K562 (cell line): ENCODE data around the gene GIPC3. TPM values are rescaled to one million over a fixed set of nuclear protein-coding genes. Genes with fewer than 3 reads are reported as not detected.
A peak's percentile ranks its signal among the peaks of the same experiment; 100 is the strongest.

Source experiments
- CREBBP ChIP-seq: IDR thresholded peaks from one replicate; pipeline ENCODE4 v1.6.1; 2012; ENCODE audit warnings: low read depth, mild to moderate bottlenecking, control low read depth, inconsistent platforms, low read length
- HIVEP1 ChIP-seq: fragments of 250-450 bp; sonication (Bioruptor Pico); IDR thresholded peaks from 2 replicates; pipeline ENCODE4 v1.4.0; 2020; ENCODE audit warnings: mild to moderate bottlenecking
- IFI16 ChIP-seq: fragments of 250-450 bp; sonication (Bioruptor Pico); IDR thresholded peaks from 2 replicates; pipeline ENCODE4 v2.1.2; 2022; ENCODE audit warnings: mild to moderate bottlenecking, inconsistent platforms
- ILK ChIP-seq: fragments of 450-650 bp; IDR thresholded peaks from 2 replicates; pipeline ENCODE4 v1.6.1; 2016; ENCODE audit warnings: missing genetic modification characterization, low read depth, mild to moderate bottlenecking, missing compliant biosample characterization, moderate library complexity, borderline replicate concordance
- MYBL2 ChIP-seq, 2 experiments: fragments of 450-650 bp in 1 of 2; sonication (generic) in 1 of 2; formaldehyde crosslinking in 1 of 2; IDR thresholded peaks; 2 replicates each; pipeline versions ENCODE4 v1.6.1 to v1.8.1; 2017 to 2022; ENCODE audit warnings: borderline replicate concordance in 1 of 2, inconsistent platforms in 1 of 2, low read depth in 1 of 2, mild to moderate bottlenecking in 1 of 2, missing genetic modification reagents in 1 of 2, moderate library complexity in 1 of 2
- PCBP1 ChIP-seq: fragments of 200-400 bp; formaldehyde crosslinking; IDR thresholded peaks from 2 replicates; pipeline ENCODE4 v1.6.1; 2018; ENCODE audit warnings: mild to moderate bottlenecking, low read depth, low read length; ENCODE audit not compliant: poor library complexity, severe bottlenecking
- PHF8 ChIP-seq: fragments of 200-600 bp; sonication (generic); IDR thresholded peaks from 2 replicates; pipeline ENCODE4 v1.6.1; 2012; ENCODE audit warnings: mixed run types, mild to moderate bottlenecking, inconsistent platforms, low read length, moderate library complexity, borderline replicate concordance
- POLR2AphosphoS2 ChIP-seq: IDR thresholded peaks from 2 replicates; pipeline ENCODE4 v1.6.1; 2012; ENCODE audit warnings: low read length, improper control_type of control experiment
- POU5F1 ChIP-seq: fragments of 150-350 bp; IDR thresholded peaks from 2 replicates; pipeline ENCODE4 v1.6.1; 2014; ENCODE audit warnings: borderline replicate concordance, low read length, low read depth, mild to moderate bottlenecking; ENCODE audit not compliant: partially characterized antibody
- PRPF4 ChIP-seq: fragments of 200-400 bp; formaldehyde crosslinking; IDR thresholded peaks from one replicate; pipeline ENCODE4 v1.6.1; 2017; ENCODE audit warnings: low read length, low read depth, mild to moderate bottlenecking; ENCODE audit not compliant: insufficient read depth, poor library complexity, severe bottlenecking
- RFX7 ChIP-seq: fragments of 250-450 bp; sonication (Bioruptor Pico); IDR thresholded peaks from 2 replicates; pipeline ENCODE4 v1.5.1; 2021; ENCODE audit warnings: mild to moderate bottlenecking
- RUNX1 ChIP-seq: sonication (generic); IDR thresholded peaks from 2 replicates; pipeline ENCODE4 v1.6.1; 2016; ENCODE audit warnings: antibody characterized with exemption, low read depth
- SETDB1 ChIP-seq: IDR thresholded peaks from one replicate; pipeline ENCODE4 v1.6.1; 2012; ENCODE audit warnings: low read length, control low read depth, inconsistent platforms
- SIN3A ChIP-seq, 2 experiments: fragments of 150-350 bp in 1 of 2; IDR thresholded peaks; 2 replicates each; pipeline ENCODE4 v1.6.1; 2011 to 2016; ENCODE audit warnings: borderline replicate concordance in 2 of 2, low read depth in 2 of 2, low read length in 2 of 2, mild to moderate bottlenecking in 2 of 2, moderate library complexity in 2 of 2; ENCODE audit not compliant: control insufficient read depth in 1 of 2
- SNAPC5 ChIP-seq: fragments of 250-450 bp; sonication (Bioruptor Pico); IDR thresholded peaks from 2 replicates; pipeline ENCODE4 v1.8.0; 2021; ENCODE audit warnings: moderate library complexity, mild to moderate bottlenecking, inconsistent platforms
- ZNF232 ChIP-seq: sonication (generic); formaldehyde crosslinking; IDR thresholded peaks from 2 replicates; pipeline ENCODE4 v1.8.0; 2022; ENCODE audit warnings: mild to moderate bottlenecking, missing genetic modification reagents
- ZNF507 ChIP-seq: conservative IDR thresholded peaks from 2 replicates; pipeline ENCODE4 v1.6.1; 2017; ENCODE audit warnings: missing genetic modification characterization, missing compliant biosample characterization
- polyA plus RNA-seq, 8 experiments: library from polyadenylated mRNA; depleted of rRNA in 4 of 8; stranded (reverse) in 5 of 8; unstranded in 3 of 8; fragments of >200 nt; fragmentation: Nextera tagmentation in 2 of 8; fragmentation: Illumina TruSeq in 1 of 8; extraction: Ambion mirVana in 2 of 8; extraction: Trizol in 1 of 8; gene quantifications; 2 replicates each; pipeline versions ENCODE4 v1.2.1 to v1.2.3, GENCODE V29; 2011 to 2014; ENCODE audit warnings: inconsistent platforms in 1 of 8, missing spikeins in 1 of 8
- total RNA-seq, 7 experiments: library from RNA; depleted of rRNA in 6 of 7; stranded (reverse); fragments of >200 nt in 6 of 7; fragmentation: Illumina TruSeq in 2 of 7; extraction: Trizol in 2 of 7; gene quantifications; 2 replicates each; pipeline versions ENCODE4 v1.2.1 to v1.2.3, GENCODE V29; 2011 to 2021; ENCODE audit warnings: low replicate concordance in 1 of 7
- TF ChIP-seq, protein P1 (sequence below): fragments of 450-650 bp; conservative IDR thresholded peaks from 2 replicates; pipeline ENCODE4 v1.6.1; 2016; ENCODE audit warnings: missing genetic modification characterization, low read depth, mild to moderate bottlenecking, control low read depth, missing compliant biosample characterization
- TF ChIP-seq, protein P2 (sequence below): fragments of 450-650 bp; IDR thresholded peaks from one replicate; pipeline ENCODE4 v1.6.1; 2018; ENCODE audit warnings: mild to moderate bottlenecking, moderate library complexity; ENCODE audit not compliant: partially characterized antibody
- TF ChIP-seq, protein P3 (sequence below): sonication (generic); formaldehyde crosslinking; IDR thresholded peaks from 2 replicates; pipeline ENCODE4 v1.8.1; 2023; ENCODE audit warnings: mild to moderate bottlenecking, missing genetic modification reagents

Gene GIPC3
- total and polyA plus RNA-seq, 9 of the 15 experiments (the other 6 are each of a cell fraction or from before 2014, with no cell fraction given): 0.03 to 3.6 (median 1.5) TPM; not detected in 1

GRCh38 chr19:3626473-3627350, 41.4 kb downstream of the GIPC3 start, which contains the start of gene CACTIN (continued):
- TF ChIP-seq, protein P1, sequence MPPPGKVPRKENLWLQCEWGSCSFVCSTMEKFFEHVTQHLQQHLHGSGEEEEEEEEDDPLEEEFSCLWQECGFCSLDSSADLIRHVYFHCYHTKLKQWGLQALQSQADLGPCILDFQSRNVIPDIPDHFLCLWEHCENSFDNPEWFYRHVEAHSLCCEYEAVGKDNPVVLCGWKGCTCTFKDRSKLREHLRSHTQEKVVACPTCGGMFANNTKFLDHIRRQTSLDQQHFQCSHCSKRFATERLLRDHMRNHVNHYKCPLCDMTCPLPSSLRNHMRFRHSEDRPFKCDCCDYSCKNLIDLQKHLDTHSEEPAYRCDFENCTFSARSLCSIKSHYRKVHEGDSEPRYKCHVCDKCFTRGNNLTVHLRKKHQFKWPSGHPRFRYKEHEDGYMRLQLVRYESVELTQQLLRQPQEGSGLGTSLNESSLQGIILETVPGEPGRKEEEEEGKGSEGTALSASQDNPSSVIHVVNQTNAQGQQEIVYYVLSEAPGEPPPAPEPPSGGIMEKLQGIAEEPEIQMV: no peak
- TF ChIP-seq SNAPC5 (CRISPR knock-in tag) (no peak), IFI16 (CRISPR knock-in tag) (no peak), RUNX1 (no peak), CREBBP (no peak), RFX7 (CRISPR knock-in tag) (no peak), PRPF4 (no peak), MYBL2 (IDR thresholded peaks at IDR 0.05; ENCODE audit: low read depth) (no peak), MYBL2 (CRISPR knock-in tag; IDR thresholded peaks at IDR 0.05; ENCODE audit: borderline replicate concordance) (no peak), SETDB1 (no peak), HIVEP1 (no peak), PHF8 (peak; percentile 89; the same call in 1 of the 2 replicates), POU5F1 (no peak), POLR2AphosphoS2 (no peak), ILK (no peak), ZNF507 (tag) (no peak), ZNF232 (CRISPR knock-in tag) (peak; percentile 75; the same call in 1 of the 2 replicates), PCBP1 (peak; percentile 55), SIN3A (IDR thresholded peaks at IDR 0.05; ENCODE audit: borderline replicate concordance in 2 of 2, control insufficient read depth in 1 of 2, low read depth in 2 of 2, low read length in 2 of 2) (peak; percentile 68 to 92; a peak in 2 of 4 replicates)
- TF ChIP-seq, protein P2, sequence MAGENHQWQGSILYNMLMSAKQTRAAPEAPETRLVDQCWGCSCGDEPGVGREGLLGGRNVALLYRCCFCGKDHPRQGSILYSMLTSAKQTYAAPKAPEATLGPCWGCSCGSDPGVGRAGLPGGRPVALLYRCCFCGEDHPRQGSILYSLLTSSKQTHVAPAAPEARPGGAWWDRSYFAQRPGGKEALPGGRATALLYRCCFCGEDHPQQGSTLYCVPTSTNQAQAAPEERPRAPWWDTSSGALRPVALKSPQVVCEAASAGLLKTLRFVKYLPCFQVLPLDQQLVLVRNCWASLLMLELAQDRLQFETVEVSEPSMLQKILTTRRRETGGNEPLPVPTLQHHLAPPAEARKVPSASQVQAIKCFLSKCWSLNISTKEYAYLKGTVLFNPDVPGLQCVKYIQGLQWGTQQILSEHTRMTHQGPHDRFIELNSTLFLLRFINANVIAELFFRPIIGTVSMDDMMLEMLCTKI: no peak
- TF ChIP-seq, protein P3, sequence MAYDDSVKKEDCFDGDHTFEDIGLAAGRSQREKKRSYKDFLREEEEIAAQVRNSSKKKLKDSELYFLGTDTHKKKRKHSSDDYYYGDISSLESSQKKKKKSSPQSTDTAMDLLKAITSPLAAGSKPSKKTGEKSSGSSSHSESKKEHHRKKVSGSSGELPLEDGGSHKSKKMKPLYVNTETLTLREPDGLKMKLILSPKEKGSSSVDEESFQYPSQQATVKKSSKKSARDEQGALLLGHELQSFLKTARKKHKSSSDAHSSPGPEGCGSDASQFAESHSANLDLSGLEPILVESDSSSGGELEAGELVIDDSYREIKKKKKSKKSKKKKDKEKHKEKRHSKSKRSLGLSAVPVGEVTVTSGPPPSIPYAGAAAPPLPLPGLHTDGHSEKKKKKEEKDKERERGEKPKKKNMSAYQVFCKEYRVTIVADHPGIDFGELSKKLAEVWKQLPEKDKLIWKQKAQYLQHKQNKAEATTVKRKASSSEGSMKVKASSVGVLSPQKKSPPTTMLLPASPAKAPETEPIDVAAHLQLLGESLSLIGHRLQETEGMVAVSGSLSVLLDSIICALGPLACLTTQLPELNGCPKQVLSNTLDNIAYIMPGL: no peak; the same call in 1 of the 2 replicates
